Posterior cingulate gyrus (tissue), 11 donors: Measurements from ENCODE around the gene PTPRN2.
"Not testable (repeated sequence)": the region's sequence is repeated elsewhere in the genome, so short reads cannot be mapped to it uniquely, and the experiment has no call there.

ENCODE experiments used
- DNase-seq, 10 donors: peaks; one replicate each; pipeline versions ENCODE4 v3.0.0 to v3.0.0-alpha.2; 2020 to 2021; ENCODE audit warnings: mixed read lengths in 3 of 10
- intact Hi-C: fragments of 100-400 bp; cut with DNase I; formaldehyde crosslinking; loops from one replicate; pipeline ENCODE4 v1.15.1; 2023

The PTPRN2 gene

DNA sequence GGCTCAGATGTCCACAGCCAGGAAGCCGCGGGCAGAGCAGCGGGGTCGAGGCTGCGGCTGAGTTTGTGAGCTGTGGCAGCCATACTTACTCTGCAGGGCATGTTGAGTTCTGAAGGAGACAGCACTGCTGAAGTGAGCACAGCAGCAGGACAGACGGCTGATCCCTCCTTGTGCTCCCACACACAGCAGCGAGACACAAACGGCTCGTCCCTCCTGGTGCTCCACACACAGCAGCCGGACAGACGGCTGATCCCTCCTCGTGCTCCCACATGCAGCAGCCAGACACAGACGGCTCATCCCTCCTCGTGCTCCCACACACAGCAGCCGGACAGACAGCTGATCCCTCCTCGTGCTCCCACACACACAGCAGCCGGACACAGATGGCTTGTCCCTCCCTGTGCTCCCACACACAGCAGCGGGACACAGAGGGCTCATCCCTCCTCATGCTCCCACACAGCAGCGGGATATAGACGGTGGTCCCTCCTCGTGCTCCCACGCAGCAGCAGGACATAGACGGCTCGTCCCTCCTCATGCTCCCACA is 305.1 kb downstream of the PTPRN2 start:
- intact Hi-C loops = no loop called here
- peak in 6 of 10 donors; percentile 15 to 91 (median 38) for DNase-seq

DNA sequence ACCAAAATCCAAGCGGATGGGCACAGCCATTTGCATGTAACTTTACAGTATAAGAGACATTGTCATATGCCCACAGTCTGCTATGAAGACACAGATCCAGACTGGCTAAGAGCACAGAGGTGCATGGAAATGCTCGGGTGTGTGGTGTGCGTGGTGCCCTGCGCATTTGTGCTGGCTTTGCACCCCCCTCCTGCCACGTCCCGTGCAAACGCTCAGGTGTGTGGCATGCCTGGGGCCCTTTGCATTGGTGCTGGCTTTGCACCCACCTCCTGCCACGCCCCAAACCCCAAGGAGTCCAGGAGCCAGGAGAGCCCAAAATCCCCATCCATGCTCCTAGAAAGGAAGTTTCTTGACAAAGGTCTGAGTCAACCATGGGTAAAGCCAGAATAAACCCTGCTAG is 306.2 kb downstream of the PTPRN2 start:
- DNase-seq = peak in 2 of 10 donors; percentile 7 to 63
- intact Hi-C loops = no loop called here

DNA sequence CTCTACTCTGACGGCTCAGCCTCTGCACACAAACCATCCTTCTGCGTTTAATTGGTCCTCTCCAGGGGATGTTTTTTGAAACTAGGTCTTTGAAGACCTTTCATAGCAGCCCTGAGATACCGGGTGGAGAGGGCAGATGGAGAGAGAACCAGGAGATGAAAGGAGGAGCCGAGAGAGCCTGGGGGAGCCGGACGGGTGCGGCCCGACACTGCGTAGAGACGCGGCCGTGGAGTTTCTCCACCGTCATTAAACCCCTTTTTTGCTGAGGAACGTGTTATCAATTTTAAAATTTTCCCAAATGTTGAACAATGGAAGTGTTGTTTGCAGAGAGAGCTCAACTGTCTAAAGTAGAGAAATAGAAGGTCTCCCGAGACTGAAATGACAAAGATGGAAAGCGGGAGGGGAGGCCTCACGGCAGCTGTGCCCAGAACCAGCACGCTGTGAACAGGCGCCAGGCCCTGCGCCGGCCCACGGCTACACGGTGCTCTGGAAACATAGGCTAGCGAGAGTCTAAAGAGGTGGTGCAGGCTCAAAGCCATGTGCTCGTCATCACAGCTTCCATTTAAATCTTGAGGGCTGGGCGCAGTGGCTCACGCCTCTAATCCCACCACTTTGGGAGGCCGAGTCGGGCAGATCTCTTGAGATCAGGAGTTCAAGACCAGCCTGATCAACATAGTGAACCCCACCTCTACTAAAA is 307.0 kb downstream of the PTPRN2 start:
- intact Hi-C loops = no loop called here
- DNase-seq = peak in 4 of 10 donors; percentile 2 to 68 (median 36)

DNA sequence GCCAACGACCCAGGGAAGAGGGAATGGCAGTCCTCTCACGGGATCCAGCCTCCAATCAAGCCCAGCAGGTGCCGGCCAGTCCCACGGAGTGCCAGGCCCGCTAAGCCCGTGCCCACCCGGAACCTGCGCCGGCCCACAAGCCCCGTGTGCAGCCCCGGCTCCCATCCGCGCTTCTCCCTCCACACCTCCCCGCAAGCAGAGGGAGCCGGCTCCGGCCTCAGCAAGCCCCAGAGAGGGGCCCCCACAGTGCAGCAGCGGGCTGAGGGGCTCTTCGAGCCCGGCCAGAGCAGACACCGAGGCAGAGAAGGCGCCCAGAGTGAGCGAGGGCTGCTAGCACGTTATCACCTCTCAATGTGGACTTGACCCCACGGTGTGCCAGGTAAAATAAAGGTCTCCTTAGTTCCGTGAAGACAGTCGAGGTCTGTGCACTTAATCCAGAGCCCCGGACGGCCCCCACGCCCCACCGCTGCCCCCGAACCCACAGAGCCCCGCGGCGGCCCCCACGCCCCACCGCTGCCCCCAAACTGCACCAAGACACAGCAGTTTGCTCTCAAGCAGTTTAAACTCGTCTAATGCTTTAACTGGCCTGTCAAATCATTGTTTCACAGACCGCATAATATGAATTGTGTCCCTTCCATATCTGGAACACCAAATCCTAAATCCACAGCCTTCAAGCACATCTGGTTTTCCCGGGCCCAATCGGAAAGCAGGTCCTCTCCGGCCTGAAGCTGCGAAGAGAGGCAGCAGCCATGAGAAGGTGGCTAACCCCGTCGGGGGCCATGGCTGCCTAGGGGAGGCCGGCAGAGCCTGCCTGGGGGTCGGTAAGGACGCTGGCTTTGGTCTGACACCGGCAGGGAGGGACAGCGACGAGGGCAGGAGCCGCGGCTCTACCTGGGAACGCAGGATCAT is 307.8 kb downstream of the PTPRN2 start:
- intact Hi-C loops = no loop called here
- peak in 4 of 10 donors; percentile 4 to 80 (median 40) for DNase-seq

DNA sequence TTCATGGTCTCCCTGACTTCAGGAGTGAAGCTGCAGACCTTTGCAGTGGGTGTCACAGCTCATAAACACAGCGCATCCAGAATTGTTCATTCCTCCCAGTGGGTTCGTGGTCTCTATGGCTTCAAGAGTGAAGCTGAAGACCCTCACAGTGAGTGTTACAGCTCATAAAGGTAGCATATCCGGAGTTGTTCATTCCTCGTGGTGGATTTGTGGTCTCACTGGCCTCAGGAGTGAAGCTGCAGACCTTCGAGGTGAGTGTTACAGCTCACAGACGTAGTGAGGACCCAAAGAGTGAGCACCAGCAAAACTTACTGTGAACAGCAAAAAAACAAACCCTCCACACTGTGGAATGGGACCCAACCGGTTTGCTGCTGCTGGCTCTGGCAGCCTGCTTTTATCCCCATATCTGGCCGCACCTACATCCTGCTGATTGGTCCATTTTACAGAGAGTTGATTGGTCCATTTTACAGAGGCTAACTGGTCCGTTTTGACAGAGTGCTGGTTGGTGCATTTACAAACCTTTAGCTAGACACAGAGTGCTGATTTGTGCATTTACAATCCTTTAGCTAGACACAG is 308.8 kb downstream of the PTPRN2 start:
- intact Hi-C loops = no loop called here
- DNase-seq = peak in 1 of 10 donors; percentile 1

DNA sequence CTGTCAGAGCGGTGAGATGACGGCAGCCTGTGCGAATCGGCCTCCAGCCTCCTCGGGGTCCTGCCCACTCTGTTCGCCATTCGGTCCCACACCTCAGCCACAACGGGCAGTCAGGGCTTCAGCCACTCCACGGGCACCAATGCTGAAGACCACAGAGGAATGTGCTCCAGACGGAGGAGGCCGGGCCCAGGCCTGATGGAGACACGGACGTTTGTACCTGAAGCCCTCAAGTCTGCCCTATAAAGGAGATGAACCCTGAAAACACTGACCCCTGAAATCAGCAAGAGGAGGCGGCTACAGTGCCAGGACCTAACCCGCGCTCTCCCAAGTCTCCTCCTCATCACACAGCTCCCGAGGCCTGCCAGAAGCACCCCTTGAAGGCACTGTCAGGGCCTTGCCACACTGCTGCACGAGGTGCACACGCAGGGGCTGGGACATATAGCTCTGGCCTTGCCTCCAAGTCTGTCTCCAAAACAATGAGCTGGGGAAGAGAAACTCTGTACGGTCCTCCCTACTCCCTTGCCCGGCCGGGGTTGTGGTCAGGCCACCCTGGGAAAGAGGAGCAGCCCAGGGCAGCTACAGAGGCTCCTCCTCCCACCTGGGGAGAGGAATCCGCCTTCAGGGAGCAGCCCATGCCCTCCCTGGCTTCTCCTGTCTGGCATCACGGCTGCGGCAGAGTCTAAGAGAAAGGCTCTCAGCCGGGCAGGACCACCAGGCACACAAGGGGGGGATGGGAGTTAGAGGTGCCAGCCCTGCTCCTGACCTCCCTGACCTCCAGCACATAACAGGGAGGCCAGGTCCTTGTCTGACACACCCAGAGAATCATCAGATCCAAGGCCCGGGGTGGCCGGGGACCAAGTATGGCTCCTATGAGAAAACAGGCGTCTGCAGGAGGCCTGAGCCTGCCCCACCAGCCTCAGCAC is 310.1 kb downstream of the PTPRN2 start:
- intact Hi-C loops = no loop called here
- DNase-seq = peak in 6 of 10 donors; percentile 6 to 78 (median 28)

DNA sequence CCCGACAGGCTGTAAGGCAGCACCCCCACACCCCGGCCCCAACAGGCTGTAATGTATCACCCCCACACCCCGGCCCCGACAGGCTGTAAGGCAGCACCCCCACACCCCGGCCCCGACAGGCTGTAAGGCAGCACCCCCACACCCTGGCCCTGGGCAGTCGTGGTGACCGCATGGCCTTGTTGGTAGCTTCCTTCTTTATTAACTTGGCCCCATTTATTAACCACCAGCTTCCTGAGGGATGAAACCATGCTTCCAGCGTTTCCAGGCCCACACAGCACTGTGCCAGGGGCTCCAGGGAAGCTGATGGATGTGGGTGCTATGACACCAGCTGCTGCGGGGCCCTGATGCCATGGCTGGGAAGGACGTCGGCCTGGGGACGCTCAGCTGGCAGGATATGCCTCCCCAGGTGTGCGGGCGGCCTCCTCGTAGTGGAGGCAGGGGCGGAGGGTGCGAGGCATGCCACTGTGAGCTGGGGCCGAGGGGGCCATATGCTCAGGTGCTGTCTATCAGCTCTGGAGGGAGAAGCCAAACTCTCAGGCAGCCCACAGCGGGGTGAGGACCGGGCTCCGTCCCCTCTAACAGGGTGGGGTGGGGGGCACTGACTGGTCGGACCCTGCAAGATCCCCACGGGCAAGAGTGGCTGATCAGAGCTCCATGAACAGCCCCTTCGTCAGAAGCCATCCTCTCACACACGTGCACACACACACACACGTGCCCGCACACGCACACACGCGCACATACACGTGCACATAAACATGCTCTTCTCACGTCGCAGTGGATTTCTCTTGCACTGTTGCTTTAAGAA is 311.0 kb downstream of the PTPRN2 start:
- intact Hi-C loops = no loop called here
- DNase-seq = peak in 6 of 10 donors; percentile 1 to 64 (median 34)

DNA sequence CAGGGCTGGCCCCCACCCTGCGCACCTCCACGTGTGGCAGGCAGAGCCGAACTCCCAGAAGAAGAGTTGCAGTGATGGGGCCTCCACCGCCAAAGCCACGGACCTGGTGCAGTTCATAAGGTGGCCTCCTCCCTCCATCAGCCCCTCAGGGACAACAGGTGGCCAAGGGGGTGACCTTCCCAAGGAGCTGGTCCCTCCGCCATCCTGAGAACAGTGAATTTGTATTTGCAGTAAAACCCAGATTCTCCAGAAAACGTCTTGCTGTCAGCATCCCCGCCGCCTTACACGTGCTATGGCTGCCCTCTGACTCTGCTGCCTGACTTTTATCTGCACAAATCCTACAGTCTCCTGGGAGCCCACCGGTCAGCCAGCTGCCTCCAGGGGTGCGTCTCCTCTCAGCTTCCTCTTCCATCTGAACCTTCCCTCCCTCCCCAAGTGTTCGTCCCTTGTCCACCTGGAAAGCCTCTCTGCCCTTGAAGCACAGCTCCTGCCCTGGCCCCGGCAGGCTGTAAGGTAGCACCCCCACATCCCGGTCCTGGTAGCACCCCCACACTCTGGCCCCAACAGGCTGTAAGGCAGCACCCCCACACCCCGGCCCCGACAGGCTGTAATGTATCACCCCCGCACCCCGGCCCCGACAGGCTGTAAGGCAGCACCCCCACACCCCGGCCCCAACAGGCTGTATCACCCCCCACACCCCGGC is 311.8 kb downstream of the PTPRN2 start:
- intact Hi-C loops = no loop called here
- peak in 5 of 10 donors; percentile 3 to 67 (median 8) for DNase-seq

DNA sequence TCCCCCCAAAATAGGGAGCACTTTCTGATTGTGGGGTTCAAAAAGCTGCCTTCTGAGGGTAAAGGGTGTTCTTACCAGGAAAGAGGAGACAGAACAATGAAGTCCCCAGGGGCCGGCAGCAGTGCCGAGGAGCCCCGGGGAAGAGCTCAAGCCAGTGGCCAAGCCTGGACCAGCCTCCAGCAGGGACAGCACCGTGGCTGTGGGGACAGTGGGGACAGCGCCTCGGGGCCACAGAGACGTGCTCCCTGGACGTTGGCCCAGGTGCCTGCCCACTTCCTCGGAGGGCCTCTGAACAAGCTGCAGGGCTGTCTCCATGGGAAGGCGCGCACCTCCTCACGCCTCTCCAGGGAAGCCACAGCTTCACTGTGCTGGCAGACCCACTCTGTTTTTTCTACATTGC is 312.6 kb downstream of the PTPRN2 start:
- intact Hi-C loops = no loop called here
- peak in 3 of 10 donors; percentile 28 to 79 (median 73) for DNase-seq

DNA sequence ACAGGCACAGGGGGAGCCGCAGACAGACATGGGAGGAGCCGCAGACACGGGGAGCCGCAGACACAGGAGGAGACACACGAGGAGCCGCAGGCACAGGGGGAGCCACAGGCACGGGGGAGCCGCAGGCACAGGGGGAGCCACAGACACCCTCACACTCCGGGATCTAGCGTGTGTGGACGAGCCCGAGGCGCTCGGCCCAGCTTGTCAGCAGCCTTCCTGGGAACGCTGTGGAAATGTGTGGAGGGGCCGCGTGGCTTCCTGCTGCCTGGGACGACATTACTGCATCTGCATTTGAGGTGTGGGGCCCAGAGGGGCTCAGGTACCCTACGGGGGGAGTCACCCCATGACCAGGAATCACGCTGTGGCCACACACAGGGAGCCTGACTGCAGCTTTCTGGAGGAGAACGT is 313.2 kb downstream of the PTPRN2 start:
- peak in 3 of 10 donors; percentile 9 to 77 (median 72) for DNase-seq
- intact Hi-C loops = no loop called here

DNA sequence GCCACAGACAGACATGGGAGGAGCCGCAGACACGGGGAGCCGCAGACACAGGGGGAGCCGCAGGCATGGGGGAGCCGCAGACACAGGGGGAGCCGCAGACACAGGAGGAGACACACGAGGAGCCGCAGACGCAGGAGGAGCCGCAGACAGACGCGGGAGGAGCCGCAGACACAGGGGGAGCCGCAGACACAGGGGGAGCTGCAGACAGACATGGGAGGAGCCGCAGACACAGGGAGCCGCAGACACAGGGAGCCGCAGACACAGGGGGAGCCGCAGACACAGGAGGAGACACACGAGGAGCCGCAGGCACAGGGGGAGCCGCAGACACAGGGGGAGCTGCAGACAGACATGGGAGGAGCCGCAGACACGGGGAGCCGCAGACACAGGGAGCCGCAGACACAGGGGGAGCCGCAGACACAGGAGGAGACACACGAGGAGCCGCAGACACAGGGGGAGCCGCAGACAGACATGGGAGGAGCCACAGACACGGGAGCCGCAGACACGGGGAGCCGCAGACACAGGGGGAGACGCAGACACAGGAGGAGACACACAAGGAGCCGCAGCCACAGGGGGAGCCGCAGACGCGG is 313.8 kb downstream of the PTPRN2 start:
- intact Hi-C loops = not testable (repeated sequence)
- DNase-seq = peak in 3 of 10 donors; percentile 11 to 86 (median 82)

DNA sequence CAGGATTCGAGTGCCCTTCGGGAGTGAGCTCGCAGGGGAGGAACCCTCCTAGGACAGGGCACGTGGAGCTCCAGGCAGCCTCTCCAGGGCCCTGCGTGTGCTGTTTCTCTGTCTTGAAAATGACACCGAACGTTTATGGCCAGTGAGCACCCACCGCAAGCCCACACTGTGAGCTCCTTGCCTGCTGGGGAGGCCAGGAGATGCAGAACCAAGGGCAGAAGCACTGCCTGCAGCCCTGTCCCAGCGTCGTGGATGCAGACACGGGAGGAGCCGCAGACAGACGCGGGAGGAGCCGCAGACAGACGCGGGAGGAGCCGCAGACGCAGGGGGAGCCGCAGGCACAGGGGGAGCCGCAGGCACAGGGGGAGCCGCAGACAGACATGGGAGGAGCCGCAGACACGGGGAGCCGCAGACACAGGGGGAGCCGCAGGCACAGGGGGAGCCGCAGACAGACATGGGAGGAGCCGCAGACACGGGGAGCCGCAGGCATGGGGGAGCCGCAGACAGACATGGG is 314.4 kb downstream of the PTPRN2 start:
- peak in 2 of 10 donors; percentile 46 to 67 for DNase-seq
- intact Hi-C loops = no loop called here

DNA sequence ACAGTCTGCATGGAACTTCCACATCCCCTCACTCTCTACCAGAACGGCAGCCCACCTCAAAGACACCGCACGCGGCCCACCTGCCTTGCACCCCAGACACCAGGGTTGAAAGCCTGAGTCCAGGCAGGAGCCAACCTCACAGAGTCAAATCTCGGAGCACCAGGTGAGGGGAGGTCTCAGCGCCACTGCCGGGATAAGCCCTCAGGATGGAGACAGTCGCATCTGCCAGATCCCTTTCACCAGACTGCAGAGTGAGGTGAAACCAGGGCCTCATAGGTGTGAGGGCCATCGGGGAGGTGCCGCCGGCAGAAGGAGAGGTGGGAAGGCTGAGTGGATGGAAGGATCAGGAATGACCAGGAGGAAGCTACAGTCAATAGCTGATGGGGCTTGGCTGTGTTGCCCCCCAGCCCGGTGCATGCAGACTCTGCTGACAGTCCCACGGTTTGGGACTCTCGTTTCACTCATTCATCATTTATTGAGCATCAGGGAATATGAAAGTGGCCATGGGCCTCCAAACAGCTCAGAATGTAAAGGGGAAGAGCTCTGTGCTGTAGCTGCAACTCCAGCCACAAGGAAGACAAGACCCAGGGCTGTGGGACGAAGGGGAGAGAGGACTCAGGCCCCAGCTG is 315.0 kb downstream of the PTPRN2 start:
- peak in 2 of 10 donors; percentile 19 to 74 for DNase-seq
- intact Hi-C loops = no loop called here

DNA sequence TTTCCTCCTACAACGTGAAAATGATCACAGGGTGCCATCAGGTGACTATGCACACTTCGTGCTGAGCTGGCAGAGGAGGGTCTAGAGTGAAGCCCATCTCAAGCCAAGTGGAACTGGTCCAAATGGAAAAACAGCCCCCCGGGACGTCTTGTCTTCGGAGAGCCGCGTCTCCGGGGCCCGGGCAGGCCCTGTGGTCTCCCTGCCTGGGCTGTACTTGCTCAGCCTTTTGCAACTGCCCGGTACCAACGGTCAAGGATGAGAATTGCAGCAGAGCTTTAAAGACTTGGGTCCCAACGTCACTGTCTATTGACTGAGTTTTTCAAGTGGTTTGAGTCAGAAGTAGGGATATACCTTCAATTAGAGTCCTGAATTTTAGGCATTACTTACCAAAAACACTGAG is 315.5 kb downstream of the PTPRN2 start:
- peak in 2 of 10 donors; percentile 56 to 59 for DNase-seq
- intact Hi-C loops = no loop called here

DNA sequence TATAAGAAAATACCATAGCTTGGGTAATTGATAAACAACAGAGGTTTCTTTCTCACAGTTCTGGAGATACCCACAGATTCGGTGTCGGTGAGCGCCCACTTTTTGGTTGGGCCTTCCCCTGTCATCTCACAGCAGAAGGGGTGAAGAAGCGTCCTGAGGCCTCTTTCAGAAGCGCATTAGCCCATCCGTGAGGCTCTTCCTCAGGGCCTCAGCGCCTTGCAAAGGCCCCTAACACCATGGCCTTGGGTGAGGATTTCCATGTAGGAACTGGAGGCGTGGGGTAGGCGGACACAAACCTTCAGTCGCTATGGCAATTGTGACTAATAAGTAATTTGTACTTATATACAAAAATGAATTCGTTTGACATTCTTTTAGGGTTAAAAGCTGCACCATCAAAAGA is 316.0 kb downstream of the PTPRN2 start:
- intact Hi-C loops = no loop called here
- peak in 1 of 10 donors; percentile 49 for DNase-seq

DNA sequence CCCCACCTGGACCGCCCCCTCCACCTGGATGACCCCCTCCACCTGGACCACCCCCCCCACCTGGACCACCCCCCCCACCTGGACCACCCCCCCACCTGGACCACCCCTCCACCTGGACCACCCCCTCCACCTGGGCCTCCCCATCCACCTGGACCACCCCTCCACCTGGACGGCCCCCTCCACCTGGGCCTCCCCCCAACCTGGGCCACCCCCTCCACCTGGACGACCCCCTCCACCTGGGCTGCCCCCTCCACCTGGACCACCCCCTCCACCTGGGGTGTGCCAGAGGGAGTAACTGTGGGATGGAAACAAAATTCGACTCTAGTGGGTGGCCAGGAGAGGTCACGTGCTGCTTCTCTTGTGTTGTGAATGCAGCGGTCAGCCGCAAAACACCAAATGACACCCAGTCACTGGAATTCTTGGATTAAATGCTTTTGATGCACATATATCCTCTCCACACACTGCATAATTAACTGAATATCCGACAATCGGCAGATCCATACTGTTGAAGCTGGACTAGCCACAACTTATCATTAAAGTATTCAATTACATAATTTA is 316.7 kb downstream of the PTPRN2 start:
- DNase-seq = peak in 1 of 10 donors; percentile 19
- intact Hi-C loops = no loop called here
